ENCODE results near the gene MYO1B. TPM values are rescaled to one million over a fixed set of nuclear protein-coding genes. Genes with fewer than 3 reads are reported as not detected.

MYO1B gene
- total RNA-seq, 1 experiment from 2014 or later, result 80.3 TPM

GRCh38 chr2:191376981-191377629 lies 131.9 kb downstream of the MYO1B start:
- no peak overlapping the region for H3K4me3 ChIP-seq (ENCODE audit: low read depth, low read length)
- intact Hi-C loops (cut with micrococcal nuclease; ENCODE audit: unreplicated experiment), result loop anchor here (1.0 kb wide), 1 partner anchor 8 kb away; no protein-coding TSS in a partner anchor
- H3K27ac Mint-ChIP-seq (ENCODE audit: unreplicated experiment), result peak overlapping the region; percentile 36

GRCh38 chr2:191379375-191379774 lies 134.2 kb downstream of the MYO1B start:
- no TSS peak for BruUV-seq (replicated peaks)
- Mint-ChIP-seq H3K4me3 (ENCODE audit: unreplicated experiment) (no peak overlapping the region), H3K9me3 (ENCODE audit: unreplicated experiment) (no peaks in the 10 kb centered on the region), H3K36me3 (ENCODE audit: insufficient read depth, unreplicated experiment) (peaks cover 12% of the 10 kb centered on the region), H3K4me1 (ENCODE audit: low read depth, unreplicated experiment) (peaks cover 18% of the 10 kb centered on the region), H3K27ac (ENCODE audit: unreplicated experiment) (no peak overlapping the region), H3K27me3 (ENCODE audit: insufficient read depth, unreplicated experiment) (no peaks in the 10 kb centered on the region)
- no peak for TF ChIP-seq CTCF (IDR thresholded peaks at IDR 0.05; ENCODE audit: insufficient read depth in 1 of 2, low read depth in 1 of 2, low read length in 1 of 2, severe bottlenecking in 1 of 2, unreplicated experiment in 1 of 2)
- no peaks in the 10 kb centered on the region for H3K36me3 ChIP-seq (ENCODE audit: control insufficient read depth, insufficient read depth, low read length)
- peaks cover 30% of the 10 kb centered on the region for H3K4me1 ChIP-seq
- no peaks in the 10 kb centered on the region for H3K9me3 ChIP-seq
- DNase-seq, result no peak
- POLR2A ChIA-PET, result no interaction called here
- no peak overlapping the region for H3K4me3 ChIP-seq (ENCODE audit: low read depth, low read length)
- no peaks in the 10 kb centered on the region for H3K27me3 ChIP-seq (replicated peaks; ENCODE audit: control insufficient read depth, insufficient read depth, low read length)
- intact Hi-C loops (cut with micrococcal nuclease; ENCODE audit: unreplicated experiment), result no loop called here
- CTCF ChIA-PET, result no interaction called here

More at GRCh38 chr2:191376981-191377629, 131.9 kb downstream of the MYO1B start:
- no peak overlapping the region for H3K4me3 Mint-ChIP-seq (ENCODE audit: unreplicated experiment)
- no TSS peak for BruUV-seq (replicated peaks)
- H3K27me3 ChIP-seq (replicated peaks; ENCODE audit: control insufficient read depth, insufficient read depth, low read length), result no peaks in the 10 kb centered on the region
- ChIA-PET POLR2A (no interaction called here), CTCF (no interaction called here)
- peaks cover 21% of the 10 kb centered on the region; the same call in 1 of the 2 replicates for H3K4me1 ChIP-seq
- no peaks in the 10 kb centered on the region for H3K27me3 Mint-ChIP-seq (ENCODE audit: insufficient read depth, unreplicated experiment)
- DNase-seq, result peak; percentile 44 to 63
- peaks cover 12% of the 10 kb centered on the region for H3K4me1 Mint-ChIP-seq (ENCODE audit: low read depth, unreplicated experiment)
- H3K36me3 ChIP-seq (ENCODE audit: control insufficient read depth, insufficient read depth, low read length), result no peaks in the 10 kb centered on the region
- no peaks in the 10 kb centered on the region for H3K9me3 ChIP-seq
- peaks cover 24% of the 10 kb centered on the region for H3K36me3 Mint-ChIP-seq (ENCODE audit: insufficient read depth, unreplicated experiment)
- TF ChIP-seq CTCF (IDR thresholded peaks at IDR 0.05; ENCODE audit: insufficient read depth in 1 of 2, low read depth in 1 of 2, low read length in 1 of 2, severe bottlenecking in 1 of 2, unreplicated experiment in 1 of 2), result no peak
- H3K9me3 Mint-ChIP-seq (ENCODE audit: unreplicated experiment), result no peaks in the 10 kb centered on the region

- Mint-ChIP-seq H3K4me3 (ENCODE audit: unreplicated experiment) (no peak overlapping the region), H3K27ac (ENCODE audit: unreplicated experiment) (no peak overlapping the region), H3K9me3 (ENCODE audit: unreplicated experiment) (no peaks in the 10 kb centered on the region), H3K36me3 (ENCODE audit: insufficient read depth, unreplicated experiment) (peaks cover 37% of the 10 kb centered on the region), H3K27me3 (ENCODE audit: insufficient read depth, unreplicated experiment) (no peaks in the 10 kb centered on the region), H3K4me1 (ENCODE audit: low read depth, unreplicated experiment) (peaks cover 18% of the 10 kb centered on the region)
- Histone ChIP-seq H3K27me3 (replicated peaks; ENCODE audit: control insufficient read depth, insufficient read depth, low read length) (no peaks in the 10 kb centered on the region), H3K36me3 (ENCODE audit: control insufficient read depth, insufficient read depth, low read length) (no peaks in the 10 kb centered on the region; the same call in none of the 2 replicates), H3K9me3 (no peaks in the 10 kb centered on the region), H3K4me3 (ENCODE audit: low read depth, low read length) (no peak overlapping the region), H3K4me1 (peaks cover 17% of the 10 kb centered on the region)
- TF ChIP-seq CTCF (IDR thresholded peaks at IDR 0.05; ENCODE audit: insufficient read depth in 1 of 2, low read depth in 1 of 2, low read length in 1 of 2, severe bottlenecking in 1 of 2, unreplicated experiment in 1 of 2), result no peak
- no TSS peak for BruUV-seq (replicated peaks)
- CTCF ChIA-PET, result no interaction called here
- intact Hi-C loops (cut with micrococcal nuclease; ENCODE audit: unreplicated experiment), result loop anchor here (2.0 kb wide), 2 partner anchors 18 to 118 kb away; no protein-coding TSS in a partner anchor
- POLR2A ChIA-PET, result no interaction called here
- peak; percentile 47 to 50 for DNase-seq
Observed at GRCh38 chr2:191382801-191383200, 137.6 kb downstream of the MYO1B start.
